ENCODE measurements around the gene CREB3L2. TPM values are rescaled to one million over a fixed set of nuclear protein-coding genes. Genes with fewer than 3 reads are reported as not detected.

Gene CREB3L2
- total RNA-seq, 4 donors from 2014 or later, result 33.1 to 59.1 (median 43.3) TPM

GRCh38 chr7:137967143-137968018, 34.5 kb downstream of the CREB3L2 start:
- WGBS, 2 donors (ENCODE audit: low coverage in 1 of 2), result 72 to 80% methylated on average over 5 to 8 of the region's 12 CpGs
- no peak for TF ChIP-seq POLR2A (IDR thresholded peaks at IDR 0.05)
- TF ChIP-seq EP300 (IDR thresholded peaks at IDR 0.05), result no peak
- no peak for TF ChIP-seq POLR2AphosphoS5 (IDR thresholded peaks at IDR 0.05)
- TF ChIP-seq, protein P1, sequence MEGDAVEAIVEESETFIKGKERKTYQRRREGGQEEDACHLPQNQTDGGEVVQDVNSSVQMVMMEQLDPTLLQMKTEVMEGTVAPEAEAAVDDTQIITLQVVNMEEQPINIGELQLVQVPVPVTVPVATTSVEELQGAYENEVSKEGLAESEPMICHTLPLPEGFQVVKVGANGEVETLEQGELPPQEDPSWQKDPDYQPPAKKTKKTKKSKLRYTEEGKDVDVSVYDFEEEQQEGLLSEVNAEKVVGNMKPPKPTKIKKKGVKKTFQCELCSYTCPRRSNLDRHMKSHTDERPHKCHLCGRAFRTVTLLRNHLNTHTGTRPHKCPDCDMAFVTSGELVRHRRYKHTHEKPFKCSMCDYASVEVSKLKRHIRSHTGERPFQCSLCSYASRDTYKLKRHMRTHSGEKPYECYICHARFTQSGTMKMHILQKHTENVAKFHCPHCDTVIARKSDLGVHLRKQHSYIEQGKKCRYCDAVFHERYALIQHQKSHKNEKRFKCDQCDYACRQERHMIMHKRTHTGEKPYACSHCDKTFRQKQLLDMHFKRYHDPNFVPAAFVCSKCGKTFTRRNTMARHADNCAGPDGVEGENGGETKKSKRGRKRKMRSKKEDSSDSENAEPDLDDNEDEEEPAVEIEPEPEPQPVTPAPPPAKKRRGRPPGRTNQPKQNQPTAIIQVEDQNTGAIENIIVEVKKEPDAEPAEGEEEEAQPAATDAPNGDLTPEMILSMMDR (IDR thresholded peaks at IDR 0.05), result no peak

GRCh38 chr7:137966641-137967142, 35.2 kb downstream of the CREB3L2 start:
- 70 to 83% methylated on average over 3 to 4 of the region's 4 CpGs for WGBS, 2 donors (ENCODE audit: low coverage in 1 of 2)
- H3K4me1 ChIP-seq, result peaks cover 12 to 93% (median 31%) of the 10 kb centered on the region in 3 donors
- H3K4me3 ChIP-seq, result no peak overlapping the region
- no peaks in the 10 kb centered on the region for H3K27me3 ChIP-seq
- peak overlapping the region in 2 of 4 donors; percentile 14 to 22 for H3K27ac ChIP-seq
- ATAC-seq, result no peak
- H3K9me3 ChIP-seq, result no peaks in the 10 kb centered on the region
- H3K36me3 ChIP-seq, result no peaks in the 10 kb centered on the region
- TF ChIP-seq EP300 (IDR thresholded peaks at IDR 0.05) (no peak), POLR2A (IDR thresholded peaks at IDR 0.05) (no peak), POLR2AphosphoS5 (IDR thresholded peaks at IDR 0.05) (no peak)
- TF ChIP-seq, protein P1 (IDR thresholded peaks at IDR 0.05), result no peak

More at GRCh38 chr7:137967143-137968018, 34.5 kb downstream of the CREB3L2 start:
- Histone ChIP-seq H3K9me3 (no peaks in the 10 kb centered on the region), H3K36me3 (no peaks in the 10 kb centered on the region), H3K27me3 (no peaks in the 10 kb centered on the region), H3K4me3 (no peak overlapping the region), H3K4me1 (peaks cover 12 to 92% (median 31%) of the 10 kb centered on the region in 3 donors), H3K27ac (peak overlapping the region in 3 of 4 donors; percentile 14 to 28 (median 22))
- no peak for ATAC-seq

- no peak overlapping the region for H3K4me3 ChIP-seq
- H3K36me3 ChIP-seq, result no peaks in the 10 kb centered on the region
- H3K27me3 ChIP-seq, result no peaks in the 10 kb centered on the region
- WGBS, 2 donors (ENCODE audit: low coverage in 1 of 2), result 43 to 75% methylated on average over 1 of the region's 2 CpGs
- H3K27ac ChIP-seq, result peak overlapping the region in 1 of 4 donors; percentile 14
- peaks cover 12 to 93% (median 28%) of the 10 kb centered on the region in 3 donors for H3K4me1 ChIP-seq
- TF ChIP-seq POLR2A (IDR thresholded peaks at IDR 0.05) (no peak), POLR2AphosphoS5 (IDR thresholded peaks at IDR 0.05) (no peak), EP300 (IDR thresholded peaks at IDR 0.05) (no peak)
- TF ChIP-seq, protein P1 (IDR thresholded peaks at IDR 0.05), result no peak
- H3K9me3 ChIP-seq, result no peaks in the 10 kb centered on the region
- ATAC-seq, result no peak
Observed at GRCh38 chr7:137965942-137966640, 35.8 kb downstream of the CREB3L2 start.

- H3K4me1 ChIP-seq, result peaks cover 8 to 84% (median 17%) of the 10 kb centered on the region in 3 donors
- no peak for ATAC-seq
- H3K27ac ChIP-seq, result no peak overlapping the region
- no peak overlapping the region for H3K4me3 ChIP-seq
- no peak for TF ChIP-seq POLR2AphosphoS5 (IDR thresholded peaks at IDR 0.05)
- no peak for TF ChIP-seq EP300 (IDR thresholded peaks at IDR 0.05)
- TF ChIP-seq, protein P1 (IDR thresholded peaks at IDR 0.05), result no peak
- H3K36me3 ChIP-seq, result no peaks in the 10 kb centered on the region
- no peaks in the 10 kb centered on the region for H3K9me3 ChIP-seq
- 84 to 91% methylated on average over 14 of the region's 14 CpGs for WGBS, 2 donors (ENCODE audit: low coverage in 1 of 2)
- no peaks in the 10 kb centered on the region for H3K27me3 ChIP-seq
Observed at GRCh38 chr7:137964824-137965545, 36.9 kb downstream of the CREB3L2 start.
